ENCODE data around the gene ATP9A.

The ATP9A gene

DNA sequence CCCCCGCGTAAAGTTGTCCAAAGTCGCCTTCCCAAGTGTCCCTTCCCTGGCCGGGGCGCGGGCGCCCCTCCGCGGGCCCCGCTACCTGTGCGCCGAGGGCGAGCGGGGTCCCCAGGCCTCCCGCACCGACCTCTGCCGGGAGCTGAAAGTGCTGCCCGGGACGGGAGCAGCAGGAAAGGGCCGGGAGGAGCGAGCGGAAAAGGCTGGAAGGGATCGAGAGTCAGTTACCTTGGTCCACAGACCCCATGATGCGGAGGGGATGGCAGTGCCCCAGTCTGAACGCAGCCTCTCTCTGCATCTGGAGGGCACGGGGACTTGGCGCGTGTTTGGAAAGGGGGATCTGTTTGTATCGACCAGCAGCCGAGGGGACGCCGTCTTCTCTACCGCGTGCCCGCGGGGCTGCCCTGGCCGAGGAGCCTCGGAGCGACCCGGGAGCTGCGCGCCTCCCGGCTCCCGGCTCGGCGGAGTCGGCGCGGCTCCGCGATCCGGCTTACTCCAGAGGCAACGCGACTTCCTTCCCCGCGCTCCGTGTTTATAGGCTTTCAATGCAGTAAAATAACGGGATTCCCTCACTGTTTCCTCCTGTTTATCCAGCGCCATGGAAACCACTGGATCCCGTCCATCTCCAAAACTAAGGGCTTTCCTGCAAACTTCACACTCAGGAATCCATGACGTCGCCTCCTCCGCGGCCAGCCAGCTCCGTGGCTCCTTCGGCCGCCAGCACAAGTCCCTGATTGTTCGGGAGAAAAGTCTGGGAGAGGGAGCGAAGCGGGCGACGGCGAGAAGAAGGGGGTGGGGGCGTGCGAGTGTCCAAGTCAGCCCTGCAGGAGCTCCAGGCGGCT, 205.6 kb downstream of the ATP9A start (continued):
- peak; percentile 95 for TF ChIP-seq ZBTB20 (tag by site-specific recombination; IDR thresholded peaks at IDR 0.05)
- TF ChIP-seq, protein P1, sequence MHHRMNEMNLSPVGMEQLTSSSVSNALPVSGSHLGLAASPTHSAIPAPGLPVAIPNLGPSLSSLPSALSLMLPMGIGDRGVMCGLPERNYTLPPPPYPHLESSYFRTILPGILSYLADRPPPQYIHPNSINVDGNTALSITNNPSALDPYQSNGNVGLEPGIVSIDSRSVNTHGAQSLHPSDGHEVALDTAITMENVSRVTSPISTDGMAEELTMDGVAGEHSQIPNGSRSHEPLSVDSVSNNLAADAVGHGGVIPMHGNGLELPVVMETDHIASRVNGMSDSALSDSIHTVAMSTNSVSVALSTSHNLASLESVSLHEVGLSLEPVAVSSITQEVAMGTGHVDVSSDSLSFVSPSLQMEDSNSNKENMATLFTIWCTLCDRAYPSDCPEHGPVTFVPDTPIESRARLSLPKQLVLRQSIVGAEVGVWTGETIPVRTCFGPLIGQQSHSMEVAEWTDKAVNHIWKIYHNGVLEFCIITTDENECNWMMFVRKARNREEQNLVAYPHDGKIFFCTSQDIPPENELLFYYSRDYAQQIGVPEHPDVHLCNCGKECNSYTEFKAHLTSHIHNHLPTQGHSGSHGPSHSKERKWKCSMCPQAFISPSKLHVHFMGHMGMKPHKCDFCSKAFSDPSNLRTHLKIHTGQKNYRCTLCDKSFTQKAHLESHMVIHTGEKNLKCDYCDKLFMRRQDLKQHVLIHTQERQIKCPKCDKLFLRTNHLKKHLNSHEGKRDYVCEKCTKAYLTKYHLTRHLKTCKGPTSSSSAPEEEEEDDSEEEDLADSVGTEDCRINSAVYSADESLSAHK (tag by site-specific recombination; IDR thresholded peaks at IDR 0.05), result no peak
- peak; percentile 89; the same call in 1 of the 2 replicates for TF ChIP-seq MZF1 (tag by site-specific recombination; IDR thresholded peaks at IDR 0.05; ENCODE audit: borderline replicate concordance)
- TF ChIP-seq KLF7 (tag by site-specific recombination; IDR thresholded peaks at IDR 0.05; ENCODE audit: borderline replicate concordance), result no peak
- TF ChIP-seq GLIS2 (tag by site-specific recombination; IDR thresholded peaks at IDR 0.05), result peak; percentile 73
- no peak for TF ChIP-seq EGR2 (tag by site-specific recombination; IDR thresholded peaks at IDR 0.05; ENCODE audit: low read depth)
- TF ChIP-seq, protein P2, sequence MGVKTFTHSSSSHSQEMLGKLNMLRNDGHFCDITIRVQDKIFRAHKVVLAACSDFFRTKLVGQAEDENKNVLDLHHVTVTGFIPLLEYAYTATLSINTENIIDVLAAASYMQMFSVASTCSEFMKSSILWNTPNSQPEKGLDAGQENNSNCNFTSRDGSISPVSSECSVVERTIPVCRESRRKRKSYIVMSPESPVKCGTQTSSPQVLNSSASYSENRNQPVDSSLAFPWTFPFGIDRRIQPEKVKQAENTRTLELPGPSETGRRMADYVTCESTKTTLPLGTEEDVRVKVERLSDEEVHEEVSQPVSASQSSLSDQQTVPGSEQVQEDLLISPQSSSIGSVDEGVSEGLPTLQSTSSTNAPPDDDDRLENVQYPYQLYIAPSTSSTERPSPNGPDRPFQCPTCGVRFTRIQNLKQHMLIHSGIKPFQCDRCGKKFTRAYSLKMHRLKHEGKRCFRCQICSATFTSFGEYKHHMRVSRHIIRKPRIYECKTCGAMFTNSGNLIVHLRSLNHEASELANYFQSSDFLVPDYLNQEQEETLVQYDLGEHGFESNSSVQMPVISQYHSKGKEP (tag by site-specific recombination; IDR thresholded peaks at IDR 0.05), result 0 out of 2 replicates have a peak, but pooled peaks have one; percentile 38
- TF ChIP-seq ZNF366 (tag by site-specific recombination; conservative IDR thresholded peaks at IDR 0.05), result peak; percentile 34
- TF ChIP-seq ZNF132 (tag by site-specific recombination; IDR thresholded peaks at IDR 0.05; ENCODE audit: borderline replicate concordance), result no peak
- TF ChIP-seq ZNF138 (tag by site-specific recombination; IDR thresholded peaks at IDR 0.05; ENCODE audit: borderline replicate concordance), result no peak
- TF ChIP-seq ZNF175 (tag by site-specific recombination; IDR thresholded peaks at IDR 0.05), result no peak
- TF ChIP-seq REPIN1 (tag by site-specific recombination; IDR thresholded peaks at IDR 0.05; ENCODE audit: low read depth), result no peak
- TF ChIP-seq, protein P3, sequence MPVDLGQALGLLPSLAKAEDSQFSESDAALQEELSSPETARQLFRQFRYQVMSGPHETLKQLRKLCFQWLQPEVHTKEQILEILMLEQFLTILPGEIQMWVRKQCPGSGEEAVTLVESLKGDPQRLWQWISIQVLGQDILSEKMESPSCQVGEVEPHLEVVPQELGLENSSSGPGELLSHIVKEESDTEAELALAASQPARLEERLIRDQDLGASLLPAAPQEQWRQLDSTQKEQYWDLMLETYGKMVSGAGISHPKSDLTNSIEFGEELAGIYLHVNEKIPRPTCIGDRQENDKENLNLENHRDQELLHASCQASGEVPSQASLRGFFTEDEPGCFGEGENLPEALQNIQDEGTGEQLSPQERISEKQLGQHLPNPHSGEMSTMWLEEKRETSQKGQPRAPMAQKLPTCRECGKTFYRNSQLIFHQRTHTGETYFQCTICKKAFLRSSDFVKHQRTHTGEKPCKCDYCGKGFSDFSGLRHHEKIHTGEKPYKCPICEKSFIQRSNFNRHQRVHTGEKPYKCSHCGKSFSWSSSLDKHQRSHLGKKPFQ (tag by site-specific recombination; IDR thresholded peaks at IDR 0.05), result peak; percentile 75
- TF ChIP-seq ZNF404 (tag by site-specific recombination; IDR thresholded peaks at IDR 0.05), result no peak
- no peak for TF ChIP-seq ZNF248 (tag by site-specific recombination; IDR thresholded peaks at IDR 0.05)
- no peak for TF ChIP-seq ZNF16 (tag by site-specific recombination; IDR thresholded peaks at IDR 0.05; ENCODE audit: low read depth)
- TF ChIP-seq TRIM28 (IDR thresholded peaks at IDR 0.05; ENCODE audit: borderline replicate concordance, low read length), result no peak
- TF ChIP-seq YY1 (tag by site-specific recombination; IDR thresholded peaks at IDR 0.05), result no peak
- no peak for TF ChIP-seq ZNF785 (tag by site-specific recombination; IDR thresholded peaks at IDR 0.05)
- TF ChIP-seq ZNF596 (tag by site-specific recombination; IDR thresholded peaks at IDR 0.05), result no peak
- no peak for TF ChIP-seq ZNF133 (tag by site-specific recombination; IDR thresholded peaks at IDR 0.05)
- TF ChIP-seq ZNF211 (tag by site-specific recombination; IDR thresholded peaks at IDR 0.05; ENCODE audit: low read depth), result no peak
- TF ChIP-seq, protein P4, sequence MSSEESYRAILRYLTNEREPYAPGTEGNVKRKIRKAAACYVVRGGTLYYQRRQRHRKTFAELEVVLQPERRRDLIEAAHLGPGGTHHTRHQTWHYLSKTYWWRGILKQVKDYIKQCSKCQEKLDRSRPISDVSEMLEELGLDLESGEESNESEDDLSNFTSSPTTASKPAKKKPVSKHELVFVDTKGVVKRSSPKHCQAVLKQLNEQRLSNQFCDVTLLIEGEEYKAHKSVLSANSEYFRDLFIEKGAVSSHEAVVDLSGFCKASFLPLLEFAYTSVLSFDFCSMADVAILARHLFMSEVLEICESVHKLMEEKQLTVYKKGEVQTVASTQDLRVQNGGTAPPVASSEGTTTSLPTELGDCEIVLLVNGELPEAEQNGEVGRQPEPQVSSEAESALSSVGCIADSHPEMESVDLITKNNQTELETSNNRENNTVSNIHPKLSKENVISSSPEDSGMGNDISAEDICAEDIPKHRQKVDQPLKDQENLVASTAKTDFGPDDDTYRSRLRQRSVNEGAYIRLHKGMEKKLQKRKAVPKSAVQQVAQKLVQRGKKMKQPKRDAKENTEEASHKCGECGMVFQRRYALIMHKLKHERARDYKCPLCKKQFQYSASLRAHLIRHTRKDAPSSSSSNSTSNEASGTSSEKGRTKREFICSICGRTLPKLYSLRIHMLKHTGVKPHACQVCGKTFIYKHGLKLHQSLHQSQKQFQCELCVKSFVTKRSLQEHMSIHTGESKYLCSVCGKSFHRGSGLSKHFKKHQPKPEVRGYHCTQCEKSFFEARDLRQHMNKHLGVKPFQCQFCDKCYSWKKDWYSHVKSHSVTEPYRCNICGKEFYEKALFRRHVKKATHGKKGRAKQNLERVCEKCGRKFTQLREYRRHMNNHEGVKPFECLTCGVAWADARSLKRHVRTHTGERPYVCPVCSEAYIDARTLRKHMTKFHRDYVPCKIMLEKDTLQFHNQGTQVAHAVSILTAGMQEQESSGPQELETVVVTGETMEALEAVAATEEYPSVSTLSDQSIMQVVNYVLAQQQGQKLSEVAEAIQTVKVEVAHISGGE (tag by site-specific recombination; conservative IDR thresholded peaks at IDR 0.05; ENCODE audit: low read depth), result 0 out of 2 replicates have a peak, but pooled peaks have one; percentile 14
- TF ChIP-seq ZNF350 (tag by site-specific recombination; IDR thresholded peaks at IDR 0.05), result no peak
- TF ChIP-seq ZNF560 (tag by site-specific recombination; IDR thresholded peaks at IDR 0.05; ENCODE audit: borderline replicate concordance), result no peak
- no peak for TF ChIP-seq ZNF501 (tag by site-specific recombination; IDR thresholded peaks at IDR 0.05)
- no peak for TF ChIP-seq ZNF530 (tag by site-specific recombination; IDR thresholded peaks at IDR 0.05; ENCODE audit: low read depth)
- TF ChIP-seq ZNF549 (tag by site-specific recombination; IDR thresholded peaks at IDR 0.05), result no peak
- no peak for TF ChIP-seq ZNF514 (tag by site-specific recombination; IDR thresholded peaks at IDR 0.05)
- no peak for TF ChIP-seq ZNF335 (tag by site-specific recombination; conservative IDR thresholded peaks at IDR 0.05)
- no peak for TF ChIP-seq ZNF391 (tag by site-specific recombination; IDR thresholded peaks at IDR 0.05; ENCODE audit: borderline replicate concordance, low read depth)
- no peak for TF ChIP-seq ZNF677 (tag by site-specific recombination; IDR thresholded peaks at IDR 0.05)

Measured in HEK293 (cell line).